H1 (cell line): ENCODE data around the gene AGBL1. TPM values are rescaled to one million over a fixed set of nuclear protein-coding genes. Genes with fewer than 3 reads are reported as not detected.

Source experiments
- CTCF ChIA-PET: fragments of 300-600 bp; sonication (Branson Sonifier 250); formaldehyde crosslinking; loops from one replicate; lab custom pipeline; 2021; ENCODE audit not compliant: partially characterized antibody; lab: Charles Lee
- POLR2A ChIA-PET: fragments of 300-600 bp; sonication (Branson Sonifier 250); formaldehyde crosslinking; loops from one replicate; lab custom pipeline; 2021; ENCODE audit warnings: inconsistent platforms; ENCODE audit not compliant: partially characterized antibody; lab: Charles Lee
- DNase-seq, 2 experiments: peaks; one replicate each; pipeline versions ENCODE4 v3.0.0 to v3.0.0-alpha.2; 2010 to 2022; ENCODE audit warnings: low spot score in 2 of 2, low read depth in 1 of 2, mixed read lengths in 1 of 2
- FAIRE-seq: peaks from 2 replicates; lab custom pipeline; 2011; peaks lifted over from hg19 to GRCh38; lab: Jason Lieb, UNC
- H2AFZ ChIP-seq: 2 replicates; pipeline ENCODE4 v1.8.1; 2012; ENCODE audit warnings: low read length, inconsistent platforms
- H2AK5ac ChIP-seq: 2 replicates; pipeline ENCODE4 v1.6.1; 2013; ENCODE audit warnings: low read depth, low read length
- H2BK120ac ChIP-seq: replicated peaks from 2 replicates; pipeline ENCODE3; 2013; ENCODE audit warnings: low read depth, low read length, inconsistent platforms
- H2BK12ac ChIP-seq: 2 replicates; pipeline ENCODE4 v1.6.1; 2013; ENCODE audit warnings: low read depth, low read length
- H2BK15ac ChIP-seq: 2 replicates; pipeline ENCODE4 v1.6.1; 2013; ENCODE audit warnings: low read length
- H2BK20ac ChIP-seq: 2 replicates; pipeline ENCODE4 v1.6.1; 2013; ENCODE audit warnings: low read length
- H2BK5ac ChIP-seq: 2 replicates; pipeline ENCODE4 v1.6.1; 2013; ENCODE audit warnings: low read depth, low read length
- H3K14ac ChIP-seq: 2 replicates; pipeline ENCODE4 v1.6.1; 2013; ENCODE audit warnings: inconsistent platforms; ENCODE audit not compliant: insufficient read length
- H3K18ac ChIP-seq: 2 replicates; pipeline ENCODE4 v1.6.1; 2013; ENCODE audit warnings: low read length; ENCODE audit errors: extremely low read depth
- H3K23ac ChIP-seq: 2 replicates; pipeline ENCODE4 v1.6.1; 2013; ENCODE audit warnings: inconsistent platforms; ENCODE audit not compliant: insufficient read length
- H3K23me2 ChIP-seq: 2 replicates; pipeline ENCODE4 v1.6.1; 2013; ENCODE audit warnings: low read depth, low read length
- H3K27ac ChIP-seq: 2 replicates; pipeline ENCODE4 v1.6.1; 2011; ENCODE audit warnings: low read depth, low read length, inconsistent platforms
- H3K27me3 ChIP-seq, 4 experiments: replicated peaks in 1 of 4; 1 replicate in 1 of 4; 2 replicates in 3 of 4; pipeline versions ENCODE4 v1.6.1 to v1.8.1; 2011 to 2013; ENCODE audit warnings: low read length in 3 of 4, mild to moderate bottlenecking in 3 of 4, inconsistent platforms in 2 of 4, mixed read lengths in 2 of 4, moderate library complexity in 1 of 4; ENCODE audit not compliant: control insufficient read depth in 3 of 4, insufficient read depth in 3 of 4; ENCODE audit errors: extremely low read depth in 1 of 4
- H3K36me3 ChIP-seq, 4 experiments: 2 replicates each; pipeline versions ENCODE4 v1.6.1 to v1.8.1; 2011 to 2013; ENCODE audit warnings: mild to moderate bottlenecking in 4 of 4, low read length in 3 of 4, moderate library complexity in 2 of 4, control low read depth in 1 of 4, inconsistent platforms in 1 of 4; ENCODE audit not compliant: insufficient read depth in 4 of 4, control insufficient read depth in 2 of 4
- H3K4ac ChIP-seq: replicated peaks from 2 replicates; pipeline ENCODE3; 2013; ENCODE audit warnings: low read length, low read depth, mixed read lengths, inconsistent platforms; ENCODE audit not compliant: insufficient read length
- H3K4me1 ChIP-seq, 4 experiments: replicated peaks in 1 of 4; 1 replicate in 1 of 4; 2 replicates in 3 of 4; pipeline versions ENCODE4 v1.6.1 to v1.8.1; 2011 to 2013; ENCODE audit warnings: low read length in 3 of 4, inconsistent platforms in 2 of 4, mixed read lengths in 1 of 4; ENCODE audit not compliant: insufficient read depth in 4 of 4, control insufficient read depth in 3 of 4
- H3K4me2 ChIP-seq, 2 experiments: 2 replicates each; pipeline versions ENCODE4 v1.6.1 to v1.8.1; 2011 to 2013; ENCODE audit warnings: low read depth in 2 of 2, low read length in 2 of 2, control low read depth in 1 of 2, inconsistent platforms in 1 of 2, mild to moderate bottlenecking in 1 of 2; ENCODE audit not compliant: insufficient read depth in 1 of 2
- H3K4me3 ChIP-seq, 4 experiments: fragments of 200-600, 300-600 bp in 1 of 4; sonication (generic), shearing (Covaris generic), sonication (Bioruptor Twin) in 1 of 4; 2 replicates each; pipeline versions ENCODE4 v1.5.1 to v1.8.1; 2011 to 2016; ENCODE audit warnings: low read length in 4 of 4, low read depth in 3 of 4, control low read depth in 2 of 4, inconsistent platforms in 2 of 4, mild to moderate bottlenecking in 2 of 4, mixed read lengths in 1 of 4, moderate library complexity in 1 of 4; ENCODE audit not compliant: insufficient read depth in 2 of 4; ENCODE audit errors: extremely low read depth in 1 of 4
- H3K56ac ChIP-seq: replicated peaks from 2 replicates; pipeline ENCODE3; 2013; ENCODE audit warnings: low read depth, mild to moderate bottlenecking, mixed read lengths, low read length, inconsistent platforms; ENCODE audit not compliant: insufficient read length
- H3K79me1 ChIP-seq: 2 replicates; pipeline ENCODE4 v1.6.1; 2013; ENCODE audit warnings: low read depth, low read length, control low read depth
- H3K79me2 ChIP-seq, 2 experiments: 2 replicates each; pipeline versions ENCODE4 v1.6.1 to v1.8.1; 2012 to 2013; ENCODE audit warnings: low read length in 2 of 2, mild to moderate bottlenecking in 2 of 2, inconsistent platforms in 1 of 2; ENCODE audit not compliant: insufficient read depth in 2 of 2, control insufficient read depth in 1 of 2
- H3K9ac ChIP-seq, 4 experiments: replicated peaks in 1 of 4; 1 replicate in 1 of 4; 2 replicates in 3 of 4; pipeline versions ENCODE4 v1.6.1 to v1.8.1; 2011 to 2013; ENCODE audit warnings: low read depth in 3 of 4, low read length in 3 of 4, control low read depth in 2 of 4, mild to moderate bottlenecking in 2 of 4, moderate library complexity in 2 of 4, inconsistent platforms in 1 of 4; ENCODE audit errors: extremely low read depth in 1 of 4
- H3K9me3 ChIP-seq, 2 experiments: 2 replicates each; pipeline versions ENCODE4 v1.6.1 to v1.8.1; 2012 to 2013; ENCODE audit warnings: mild to moderate bottlenecking in 2 of 2, moderate library complexity in 2 of 2, control low read depth in 1 of 2, inconsistent platforms in 1 of 2, low read depth in 1 of 2, low read length in 1 of 2, mixed read lengths in 1 of 2; ENCODE audit not compliant: insufficient read depth in 2 of 2
- H4K20me1 ChIP-seq, 2 experiments: replicated peaks in 1 of 2; 2 replicates each; pipeline versions ENCODE3 to v1.8.1; 2011 to 2013; ENCODE audit warnings: inconsistent platforms in 2 of 2, low read length in 2 of 2, mild to moderate bottlenecking in 1 of 2; ENCODE audit not compliant: insufficient read depth in 2 of 2, control insufficient read depth in 1 of 2
- H4K5ac ChIP-seq: 2 replicates; pipeline ENCODE4 v1.6.1; 2013; ENCODE audit warnings: low read length, low read depth, mixed read lengths, inconsistent platforms; ENCODE audit not compliant: insufficient read length
- H4K8ac ChIP-seq: 2 replicates; pipeline ENCODE4 v1.8.0; 2013; ENCODE audit warnings: mild to moderate bottlenecking, moderate library complexity, low read length, inconsistent platforms; ENCODE audit not compliant: insufficient read depth; ENCODE audit errors: extremely low read depth
- H4K91ac ChIP-seq: replicated peaks from 2 replicates; pipeline ENCODE3; 2013; ENCODE audit warnings: low read length, mixed read lengths, inconsistent platforms; ENCODE audit not compliant: insufficient read length
- CBX8 ChIP-seq: fragments of 300-800, 300-1000 bp; sonication (generic); IDR thresholded peaks from 2 replicates; pipeline ENCODE4 v1.7.1; 2016; ENCODE audit warnings: low read depth, low read length, borderline replicate concordance
- CTBP2 ChIP-seq: IDR thresholded peaks from 2 replicates; pipeline ENCODE4 v1.7.0; 2011; ENCODE audit warnings: borderline replicate concordance, mild to moderate bottlenecking, moderate library complexity, mixed read lengths, low read length; ENCODE audit not compliant: insufficient read depth, insufficient read length
- NRF1 ChIP-seq: IDR thresholded peaks from 2 replicates; pipeline ENCODE4 v1.6.1; 2011; ENCODE audit warnings: mild to moderate bottlenecking, low read depth, low read length, improper control_type of control experiment
- POU5F1 ChIP-seq: IDR thresholded peaks from 2 replicates; pipeline ENCODE4 v1.6.1; 2011; ENCODE audit warnings: low read depth, mild to moderate bottlenecking, low read length, moderate library complexity
- SP2 ChIP-seq: IDR thresholded peaks from 2 replicates; pipeline ENCODE4 v1.6.1; 2012; ENCODE audit warnings: mild to moderate bottlenecking, low read length, inconsistent platforms
- SP4 ChIP-seq: IDR thresholded peaks from 2 replicates; pipeline ENCODE4 v1.6.1; 2012; ENCODE audit warnings: low read length, inconsistent platforms
- SRF ChIP-seq: IDR thresholded peaks from 2 replicates; pipeline ENCODE4 v1.6.1; 2011; ENCODE audit warnings: mild to moderate bottlenecking, low read depth, low read length, moderate library complexity
- USF2 ChIP-seq: IDR thresholded peaks from 2 replicates; pipeline ENCODE4 v1.6.1; 2011; ENCODE audit warnings: low read length, improper control_type of control experiment
- YY1 ChIP-seq: IDR thresholded peaks from 2 replicates; pipeline ENCODE4 v1.6.1; 2011; ENCODE audit warnings: low read depth, mild to moderate bottlenecking, low read length
- polyA plus RNA-seq, 7 experiments: library from polyadenylated mRNA; depleted of rRNA in 3 of 7; stranded (reverse) in 5 of 7; unstranded in 2 of 7; fragments of >200 nt in 5 of 7; fragments of 200-250 nt in 2 of 7; gene quantifications; 1 replicate in 5 of 7; 2 replicates in 1 of 7; 4 replicates in 1 of 7; pipeline versions ENCODE4 v1.2.1 to v1.2.3, GENCODE V29; 2011 to 2013; ENCODE audit warnings: missing spikeins in 2 of 7, mixed read lengths in 2 of 7
- total RNA-seq: library from RNA; stranded (reverse); fragmentation: NEBNext Ultra II Directional; extraction: Animal tissue kit (Norgen Biotek cat#: 25700); gene quantifications from 2 replicates; pipeline ENCODE4 v1.2.1, GENCODE V29; 2021

The AGBL1 gene
- total and polyA plus RNA-seq, 2 of the 8 experiments (the other 6 are each of a cell fraction or from before 2014, with no cell fraction given) = not detected

DNA sequence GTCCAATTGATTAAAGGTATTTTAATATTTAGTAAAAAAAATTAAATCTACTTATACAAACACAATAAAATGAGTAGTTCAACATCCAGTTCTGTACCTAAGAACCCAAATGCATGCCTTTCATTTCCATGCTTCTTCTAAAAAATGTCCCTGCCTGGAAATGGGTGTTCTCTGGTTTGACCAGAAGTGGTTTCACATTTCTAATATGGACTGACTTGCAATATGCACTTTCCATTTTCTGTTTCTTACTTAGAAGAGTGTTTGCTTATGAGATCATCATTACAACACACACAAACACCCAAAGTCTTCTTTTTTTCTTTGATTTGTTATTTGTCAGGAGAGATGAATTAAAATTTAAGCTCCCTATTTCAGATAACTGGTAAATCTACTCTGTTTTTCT, 879.6 kb downstream of the AGBL1 start:
- FAIRE-seq (no peak), DNase-seq (no peak)
- Histone ChIP-seq H2AFZ (no peak overlapping the region), H4K8ac (no peak overlapping the region), H3K14ac (no peak overlapping the region), H3K4me3 (no peak overlapping the region), H2BK12ac (no peak overlapping the region), H2AK5ac (no peak overlapping the region), H3K4ac (no peak overlapping the region), H3K36me3 (no peaks in the 10 kb centered on the region), H2BK20ac (no peak overlapping the region), H3K27ac (no peak overlapping the region), H3K4me1 (no peaks in the 10 kb centered on the region), H3K56ac (no peak overlapping the region), H2BK120ac (no peak overlapping the region), H3K18ac (no peak overlapping the region), H3K4me2 (no peak overlapping the region), H4K91ac (no peak overlapping the region), H3K9me3 (no peaks in the 10 kb centered on the region), H4K5ac (no peak overlapping the region), H4K20me1 (no peaks in the 10 kb centered on the region), H3K9ac (no peak overlapping the region), H3K23ac (no peak overlapping the region), H3K27me3 (no peaks in the 10 kb centered on the region), H3K79me2 (no peaks in the 10 kb centered on the region), H3K23me2 (no peaks in the 10 kb centered on the region), H3K79me1 (no peaks in the 10 kb centered on the region), H2BK5ac (no peak overlapping the region), H2BK15ac (no peak overlapping the region)
- CTCF ChIA-PET = interaction anchor here (0.5 to 0.9 kb wide), 5 partner anchors 15 to 858 kb away, joined by 3 to 4 read pairs (median 3); no protein-coding TSS in a partner anchor
- TF ChIP-seq USF2 = no peak
- no peak for TF ChIP-seq SRF
- TF ChIP-seq SP4 = no peak
- no peak for TF ChIP-seq POU5F1
- TF ChIP-seq CBX8 = no peak
- TF ChIP-seq YY1 = no peak
- TF ChIP-seq CTBP2 = no peak
- TF ChIP-seq SP2 = no peak
- TF ChIP-seq NRF1 = no peak
- POLR2A ChIA-PET = no interaction called here
